Loucy (cell line): ENCODE data around the gene VANGL2.

Source experiments
- EZH2phosphoT487 ChIP-seq: fragments of 200-600 bp; IDR thresholded peaks from 2 replicates; pipeline ENCODE4 v1.6.1; 2018; ENCODE audit warnings: antibody characterized with exemption, mild to moderate bottlenecking, moderate library complexity, borderline replicate concordance
- TF ChIP-seq, protein P1 (sequence below): fragments of 200-600 bp; sonication (generic); conservative IDR thresholded peaks from 2 replicates; pipeline ENCODE4 v1.5.1; 2014; ENCODE audit warnings: mild to moderate bottlenecking, antibody characterized with exemption, low read length

DNA sequence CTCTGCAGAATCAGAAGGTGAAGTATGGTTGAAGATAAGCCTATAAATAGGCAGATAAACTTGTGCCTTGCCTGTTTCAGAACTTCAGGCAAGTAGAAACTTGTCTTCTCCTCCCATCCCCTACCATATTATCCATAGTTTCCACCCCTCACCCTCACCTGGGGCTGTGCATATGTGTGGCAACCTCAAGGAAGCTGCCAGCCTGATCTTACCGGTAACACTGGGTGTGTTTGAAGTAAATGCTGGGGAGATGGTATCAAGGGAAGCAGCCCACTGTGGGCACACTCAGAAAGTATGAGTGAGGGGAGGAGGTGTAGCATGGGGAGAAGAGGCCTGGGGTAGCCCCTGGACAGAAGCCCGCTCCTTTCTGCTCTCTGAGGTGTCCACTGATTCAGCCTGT, 14.5 kb downstream of the VANGL2 start:
- TF ChIP-seq, protein P1, sequence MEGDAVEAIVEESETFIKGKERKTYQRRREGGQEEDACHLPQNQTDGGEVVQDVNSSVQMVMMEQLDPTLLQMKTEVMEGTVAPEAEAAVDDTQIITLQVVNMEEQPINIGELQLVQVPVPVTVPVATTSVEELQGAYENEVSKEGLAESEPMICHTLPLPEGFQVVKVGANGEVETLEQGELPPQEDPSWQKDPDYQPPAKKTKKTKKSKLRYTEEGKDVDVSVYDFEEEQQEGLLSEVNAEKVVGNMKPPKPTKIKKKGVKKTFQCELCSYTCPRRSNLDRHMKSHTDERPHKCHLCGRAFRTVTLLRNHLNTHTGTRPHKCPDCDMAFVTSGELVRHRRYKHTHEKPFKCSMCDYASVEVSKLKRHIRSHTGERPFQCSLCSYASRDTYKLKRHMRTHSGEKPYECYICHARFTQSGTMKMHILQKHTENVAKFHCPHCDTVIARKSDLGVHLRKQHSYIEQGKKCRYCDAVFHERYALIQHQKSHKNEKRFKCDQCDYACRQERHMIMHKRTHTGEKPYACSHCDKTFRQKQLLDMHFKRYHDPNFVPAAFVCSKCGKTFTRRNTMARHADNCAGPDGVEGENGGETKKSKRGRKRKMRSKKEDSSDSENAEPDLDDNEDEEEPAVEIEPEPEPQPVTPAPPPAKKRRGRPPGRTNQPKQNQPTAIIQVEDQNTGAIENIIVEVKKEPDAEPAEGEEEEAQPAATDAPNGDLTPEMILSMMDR = no peak
- TF ChIP-seq EZH2phosphoT487 = no peak
